CD4-positive, alpha-beta T cell treated with Interleukin-6 for 4 hours (primary cell): ENCODE measurements around the gene ACTRT2.

ENCODE experiments used
- DNase-seq: peaks from one replicate; pipeline ENCODE4 v3.0.0-alpha.2; 2020; ENCODE audit warnings: mixed read lengths

ACTRT2 gene

DNA sequence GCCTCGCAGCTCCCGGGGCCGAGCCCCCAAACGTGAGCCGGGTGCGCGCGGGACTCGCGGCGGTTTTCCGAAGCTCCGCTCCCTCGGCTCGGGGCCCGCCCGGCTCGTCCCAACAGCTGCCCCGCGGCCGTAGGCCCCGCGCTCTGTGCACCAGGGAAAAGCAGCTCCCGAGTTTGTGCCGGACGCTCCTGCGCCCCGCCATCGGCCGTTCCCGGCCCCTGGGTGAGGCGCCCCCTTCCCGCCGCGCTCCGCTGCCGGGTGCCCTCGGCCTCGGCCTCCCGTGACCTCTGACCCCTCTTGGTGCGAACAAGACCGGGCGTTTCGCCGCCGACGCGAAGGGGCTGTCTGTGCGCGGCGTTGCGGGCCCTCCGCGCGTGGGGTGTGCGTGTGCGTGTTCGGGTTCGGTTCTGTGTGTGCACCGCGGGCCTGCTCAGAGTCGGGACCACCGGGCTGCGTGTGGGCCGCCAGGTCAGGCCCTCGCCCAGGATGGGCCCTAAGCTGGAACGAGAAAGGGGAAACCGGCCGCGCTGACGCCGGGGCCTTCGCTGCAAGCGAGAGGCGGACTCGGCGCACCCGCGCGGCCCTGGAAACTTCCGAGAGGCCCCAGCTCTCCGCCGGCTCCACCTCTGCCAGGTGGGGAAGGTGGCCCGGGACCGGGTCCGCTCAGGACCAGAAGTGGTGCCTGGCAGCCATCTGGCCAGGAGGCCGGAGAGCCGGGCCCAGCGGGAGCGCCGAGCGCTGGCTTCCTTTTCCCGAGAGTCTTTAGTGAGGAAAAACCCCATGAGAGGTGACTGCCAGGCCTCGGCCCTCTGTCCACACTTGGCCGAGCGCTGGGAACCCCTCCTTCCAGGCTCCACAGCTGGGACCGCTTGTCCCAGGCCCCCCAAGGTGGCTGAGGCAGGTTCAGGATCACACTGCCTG, 49.6 kb downstream of the ACTRT2 start:
- DNase-seq = no peak

DNA sequence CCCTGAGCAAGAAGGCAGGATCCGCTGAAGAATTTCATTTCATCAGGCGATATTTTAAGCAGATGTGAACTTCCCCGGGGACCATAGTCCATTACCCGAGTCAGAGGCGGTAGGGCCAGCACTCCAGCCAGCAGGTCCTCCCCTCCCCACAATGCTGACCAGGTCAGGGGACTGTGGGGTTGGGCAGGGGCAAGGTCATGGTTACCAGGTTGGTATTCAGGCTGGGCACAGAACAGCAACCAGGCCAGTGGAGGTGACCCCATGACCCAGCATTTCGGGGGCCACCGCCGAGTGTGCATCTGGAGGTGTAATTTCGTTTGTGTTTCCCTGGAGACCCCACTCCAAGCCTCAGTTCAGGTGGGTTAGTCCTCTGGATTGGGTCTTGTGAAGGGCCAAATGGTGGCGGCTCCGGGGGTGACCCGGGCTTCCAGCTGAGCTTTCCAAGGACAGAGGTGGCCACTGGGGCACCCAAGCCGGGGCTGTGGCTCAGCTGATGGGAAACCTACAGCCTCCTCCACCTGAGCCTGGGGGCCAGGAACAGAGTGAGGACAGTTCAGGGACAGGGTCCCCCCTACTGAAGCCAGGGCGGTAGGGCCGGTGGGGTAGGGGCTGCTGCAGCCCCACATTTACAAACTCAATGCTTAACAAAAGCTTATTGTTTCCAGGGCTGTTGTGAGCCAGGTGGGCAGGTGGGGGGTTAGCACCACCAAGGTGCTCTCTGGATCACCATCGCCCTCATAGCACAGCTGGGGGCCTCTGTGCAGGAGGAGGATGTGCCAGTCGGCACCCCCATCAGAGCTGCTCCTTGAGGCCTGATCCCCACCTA, 50.5 kb downstream of the ACTRT2 start:
- no peak for DNase-seq
